ENCODE data around the gene SYCP2L. TPM values are rescaled to one million over a fixed set of nuclear protein-coding genes. Genes with fewer than 3 reads are reported as not detected.

The SYCP2L gene
- total RNA-seq, 1 experiment from 2014 or later = 9.7 TPM

DNA sequence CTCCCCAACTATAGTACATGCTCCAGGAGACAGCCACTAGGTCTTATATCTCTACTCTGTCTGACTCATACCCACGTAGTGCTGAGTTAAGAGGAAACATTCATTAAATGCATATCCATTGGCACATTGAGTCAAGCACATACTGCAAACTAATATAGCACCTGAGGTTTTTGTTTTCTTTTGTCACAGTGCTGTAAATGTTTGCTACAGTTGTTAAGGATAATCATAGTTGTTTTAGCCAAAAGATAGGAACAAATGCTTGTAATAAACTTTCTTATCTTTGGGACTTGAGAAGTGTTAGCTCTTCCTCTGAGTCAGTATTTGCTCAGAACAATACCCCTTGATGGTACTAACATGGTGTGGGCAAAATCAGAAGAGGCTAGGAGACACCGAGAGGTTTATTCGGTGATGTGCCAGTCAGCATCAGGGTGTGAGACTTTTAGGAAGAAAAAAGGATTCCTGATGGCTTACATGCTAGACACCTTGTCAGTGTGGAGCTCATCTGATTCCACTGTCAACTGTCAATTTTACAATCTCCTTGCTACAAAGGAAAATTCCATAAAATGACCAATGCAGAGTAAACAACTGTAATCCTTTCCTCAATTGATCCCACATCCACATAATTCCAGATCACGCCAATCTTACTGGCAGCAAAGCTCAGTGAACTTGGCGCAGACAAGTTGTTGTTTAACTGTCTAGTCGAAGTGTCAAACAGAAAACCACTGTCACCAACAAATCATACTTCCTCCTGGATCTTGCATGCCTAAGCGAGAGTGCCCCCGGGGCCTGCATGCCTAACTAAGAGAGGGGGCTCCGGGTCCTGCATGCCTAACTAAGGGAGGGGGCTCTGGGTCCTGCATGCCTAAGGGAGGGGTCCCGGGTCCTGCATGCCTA, 121.1 kb downstream of the SYCP2L start:
- peaks cover 8% of the 10 kb centered on the region for H3K4me1 ChIP-seq (ENCODE audit: insufficient read depth, low read length, poor library complexity, severe bottlenecking)
- POLR2A ChIA-PET (ENCODE audit: low non-redundant PET) = no interaction called here
- H3K9me3 ChIP-seq (ENCODE audit: low read depth, low read length, poor library complexity, severe bottlenecking) = no peaks in the 10 kb centered on the region
- H3K27ac ChIP-seq (ENCODE audit: low read depth, low read length, poor library complexity, severe bottlenecking) = no peak overlapping the region
- CTCF ChIA-PET = no interaction called here
- no TSS peak for BruUV-seq (replicated peaks)
- TF ChIP-seq, protein P1, sequence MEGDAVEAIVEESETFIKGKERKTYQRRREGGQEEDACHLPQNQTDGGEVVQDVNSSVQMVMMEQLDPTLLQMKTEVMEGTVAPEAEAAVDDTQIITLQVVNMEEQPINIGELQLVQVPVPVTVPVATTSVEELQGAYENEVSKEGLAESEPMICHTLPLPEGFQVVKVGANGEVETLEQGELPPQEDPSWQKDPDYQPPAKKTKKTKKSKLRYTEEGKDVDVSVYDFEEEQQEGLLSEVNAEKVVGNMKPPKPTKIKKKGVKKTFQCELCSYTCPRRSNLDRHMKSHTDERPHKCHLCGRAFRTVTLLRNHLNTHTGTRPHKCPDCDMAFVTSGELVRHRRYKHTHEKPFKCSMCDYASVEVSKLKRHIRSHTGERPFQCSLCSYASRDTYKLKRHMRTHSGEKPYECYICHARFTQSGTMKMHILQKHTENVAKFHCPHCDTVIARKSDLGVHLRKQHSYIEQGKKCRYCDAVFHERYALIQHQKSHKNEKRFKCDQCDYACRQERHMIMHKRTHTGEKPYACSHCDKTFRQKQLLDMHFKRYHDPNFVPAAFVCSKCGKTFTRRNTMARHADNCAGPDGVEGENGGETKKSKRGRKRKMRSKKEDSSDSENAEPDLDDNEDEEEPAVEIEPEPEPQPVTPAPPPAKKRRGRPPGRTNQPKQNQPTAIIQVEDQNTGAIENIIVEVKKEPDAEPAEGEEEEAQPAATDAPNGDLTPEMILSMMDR (conservative IDR thresholded peaks at IDR 0.05; ENCODE audit: low read depth, low read length) = no peak
- DNase-seq (ENCODE audit: low spot score) = no peak
- no peaks in the 10 kb centered on the region for H3K27me3 ChIP-seq (replicated peaks; ENCODE audit: insufficient read depth, low read depth, low read length, poor library complexity)
- H3K36me3 ChIP-seq (ENCODE audit: insufficient read depth, low read length, poor library complexity, severe bottlenecking) = no peaks in the 10 kb centered on the region
- intact Hi-C loops (cut with micrococcal nuclease; ENCODE audit: unreplicated experiment) = no loop called here
- H3K4me3 ChIP-seq (ENCODE audit: low read depth, low read length, poor library complexity, severe bottlenecking) = no peak overlapping the region

DNA sequence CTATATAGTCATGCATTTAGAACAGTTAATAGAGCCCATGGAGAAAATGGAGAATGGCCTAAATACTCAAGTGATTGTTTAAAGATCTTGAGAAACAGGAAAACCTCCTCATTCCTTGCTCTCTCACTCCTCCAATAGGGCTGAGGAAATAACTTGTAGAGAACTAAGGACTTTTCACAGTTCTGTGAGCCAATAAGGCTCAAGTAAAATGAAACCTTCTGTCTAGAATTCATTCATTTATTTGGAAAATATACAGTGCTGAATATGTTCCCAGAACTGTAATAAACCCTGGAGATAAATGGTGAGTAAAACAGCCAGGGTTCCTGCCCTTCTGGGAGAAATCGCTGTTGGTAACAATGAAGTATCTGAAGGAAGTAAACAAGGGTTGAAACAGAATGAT, 122.0 kb downstream of the SYCP2L start:
- Histone ChIP-seq H3K4me3 (ENCODE audit: low read depth, low read length, poor library complexity, severe bottlenecking) (no peak overlapping the region), H3K4me1 (ENCODE audit: insufficient read depth, low read length, poor library complexity, severe bottlenecking) (peaks cover 8% of the 10 kb centered on the region), H3K27me3 (replicated peaks; ENCODE audit: insufficient read depth, low read depth, low read length, poor library complexity) (no peaks in the 10 kb centered on the region), H3K9me3 (ENCODE audit: low read depth, low read length, poor library complexity, severe bottlenecking) (no peaks in the 10 kb centered on the region), H3K36me3 (ENCODE audit: insufficient read depth, low read length, poor library complexity, severe bottlenecking) (no peaks in the 10 kb centered on the region), H3K27ac (ENCODE audit: low read depth, low read length, poor library complexity, severe bottlenecking) (no peak overlapping the region)
- no peak for DNase-seq (ENCODE audit: low spot score)
- BruUV-seq (replicated peaks) = no TSS peak
- ChIA-PET CTCF (no interaction called here), POLR2A (ENCODE audit: low non-redundant PET) (no interaction called here)
- intact Hi-C loops (cut with micrococcal nuclease; ENCODE audit: unreplicated experiment) = no loop called here
- TF ChIP-seq, protein P1 (conservative IDR thresholded peaks at IDR 0.05; ENCODE audit: low read depth, low read length) = no peak
- no peak for TF ChIP-seq EZH2 (IDR thresholded peaks at IDR 0.05; ENCODE audit: borderline replicate concordance, low read depth, low read length, poor library complexity, severe bottlenecking)

DNA sequence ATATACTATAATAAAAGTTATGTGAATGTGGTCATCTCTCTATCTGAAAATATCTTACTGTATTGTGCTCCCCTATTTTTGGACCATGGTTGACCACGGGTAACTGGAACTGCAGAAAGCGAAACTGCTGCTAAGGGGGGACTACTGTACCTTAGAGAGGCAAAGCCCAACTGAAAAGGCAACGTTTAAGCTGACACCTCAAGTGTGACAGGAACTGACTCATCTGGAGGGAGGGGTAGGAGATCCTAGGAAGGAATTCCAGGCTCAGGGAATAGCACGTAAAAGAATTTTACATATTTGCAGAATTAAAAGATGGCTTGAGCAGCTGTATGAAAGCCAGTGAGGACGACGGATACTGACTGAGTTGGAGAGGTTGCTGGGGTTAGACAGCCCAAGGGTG, 122.5 kb downstream of the SYCP2L start:
- DNase-seq (ENCODE audit: low spot score) = no peak
- ChIA-PET CTCF (no interaction called here), POLR2A (ENCODE audit: low non-redundant PET) (no interaction called here)
- H3K9me3 ChIP-seq (ENCODE audit: low read depth, low read length, poor library complexity, severe bottlenecking) = no peaks in the 10 kb centered on the region
- TF ChIP-seq EZH2 (IDR thresholded peaks at IDR 0.05; ENCODE audit: borderline replicate concordance, low read depth, low read length, poor library complexity, severe bottlenecking) = no peak
- TF ChIP-seq, protein P1 (conservative IDR thresholded peaks at IDR 0.05; ENCODE audit: low read depth, low read length) = no peak
- no peak overlapping the region for H3K4me3 ChIP-seq (ENCODE audit: low read depth, low read length, poor library complexity, severe bottlenecking)
- H3K4me1 ChIP-seq (ENCODE audit: insufficient read depth, low read length, poor library complexity, severe bottlenecking) = peaks cover 8% of the 10 kb centered on the region
- BruUV-seq (replicated peaks) = no TSS peak
- H3K27me3 ChIP-seq (replicated peaks; ENCODE audit: insufficient read depth, low read depth, low read length, poor library complexity) = no peaks in the 10 kb centered on the region
- no peaks in the 10 kb centered on the region for H3K36me3 ChIP-seq (ENCODE audit: insufficient read depth, low read length, poor library complexity, severe bottlenecking)
- intact Hi-C loops (cut with micrococcal nuclease; ENCODE audit: unreplicated experiment) = no loop called here
- H3K27ac ChIP-seq (ENCODE audit: low read depth, low read length, poor library complexity, severe bottlenecking) = no peak overlapping the region

Data from A673 (cell line).